Panc1 (cell line): ENCODE results near the gene SNTG2.

Experiments used
- CTCF ChIP-seq: fragments of 450-650 bp; IDR thresholded peaks from 2 replicates; pipeline ENCODE4 v1.5.1; 2017; ENCODE audit warnings: mild to moderate bottlenecking
- REST ChIP-seq, 2 experiments: IDR thresholded peaks; 2 replicates each; pipeline ENCODE4 v1.6.1; 2011 to 2012; ENCODE audit warnings: low read depth in 2 of 2, control low read depth in 1 of 2, low read length in 1 of 2, mild to moderate bottlenecking in 1 of 2, moderate library complexity in 1 of 2; ENCODE audit not compliant: insufficient read depth in 1 of 2

GRCh38 chr2:1413156-1413710 is 462.6 kb downstream of the SNTG2 start, which contains the start of gene TPO:
- no peak for TF ChIP-seq CTCF
- TF ChIP-seq REST (IDR thresholded peaks at IDR 0.05; ENCODE audit: insufficient read depth in 1 of 2, low read depth in 2 of 2, low read length in 1 of 2) = no peak
